ENCODE results near the gene BTAF1.
"Not testable (repeated sequence)": the region's sequence is repeated elsewhere in the genome, so short reads cannot be mapped to it uniquely, and the experiment has no call there.

Gene BTAF1

DNA sequence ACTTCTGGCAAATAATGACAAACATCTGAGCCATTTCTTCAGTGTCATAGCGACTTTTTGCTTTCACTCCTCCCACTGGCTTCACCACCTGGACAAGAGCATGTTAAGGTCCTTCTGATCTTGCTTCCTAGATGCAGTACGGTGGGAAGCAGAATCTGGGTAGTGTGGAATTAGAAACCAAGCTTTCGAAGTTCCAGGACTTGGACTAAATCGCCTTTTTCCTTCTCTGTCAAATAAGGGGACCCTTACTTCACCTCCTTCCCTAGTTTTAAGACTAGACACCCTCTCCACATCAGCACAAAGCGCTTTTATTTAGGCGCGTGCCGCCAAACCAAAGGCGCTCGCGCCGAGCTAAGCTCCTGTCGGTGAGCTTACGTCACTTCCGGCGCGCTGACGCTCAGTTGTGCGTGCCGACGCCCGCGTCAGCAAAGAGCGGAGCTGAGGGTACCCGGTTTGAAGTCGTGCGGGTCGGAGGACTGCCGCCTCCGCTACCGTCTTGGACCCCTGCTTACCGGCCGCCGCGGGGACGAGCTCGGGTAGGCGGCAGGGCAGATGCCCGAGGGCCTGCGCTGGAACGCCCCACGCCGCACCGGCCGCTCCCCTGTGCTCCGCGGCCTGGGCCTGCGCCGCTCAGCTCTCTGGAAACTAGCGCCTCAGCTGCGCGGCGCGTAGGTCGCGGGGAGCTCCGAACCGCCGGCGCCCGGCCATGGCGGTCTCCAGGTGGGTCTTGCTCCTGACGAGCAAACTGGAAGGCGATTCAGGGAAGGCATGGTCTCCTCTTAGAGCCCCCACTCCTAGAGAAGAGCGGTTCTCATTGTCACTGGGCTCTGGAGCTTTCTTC is at the start of gene BTAF1:
TSS of gene BTAF1 (plus strand) at position 400 of the 841 bp plus-strand sequence. CDS start at position 707, 307 bp downstream.
- peak; percentile 79 for DNase-seq (ENCODE audit: low read depth)

DNA sequence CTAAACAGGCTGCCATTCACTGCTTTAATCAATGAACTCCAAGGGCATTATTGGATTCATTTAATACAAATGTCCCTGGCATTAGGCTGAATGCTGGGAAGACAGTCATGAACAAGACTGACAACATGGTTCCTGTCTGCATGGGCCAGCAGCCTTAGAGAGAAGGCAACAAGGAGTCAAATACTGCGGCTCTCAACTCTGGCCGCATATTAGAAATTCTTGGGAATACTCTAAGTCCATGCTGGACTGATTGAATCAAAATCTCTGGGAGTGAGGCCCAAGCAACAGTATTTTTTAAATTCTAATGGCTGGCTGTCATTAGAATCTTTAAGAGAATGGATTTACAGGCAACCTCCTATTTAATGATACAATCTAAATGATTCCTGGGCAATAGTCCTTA is 48.4 kb upstream of the BTAF1 start:
- DNase-seq (ENCODE audit: low read depth) = no peak

DNA sequence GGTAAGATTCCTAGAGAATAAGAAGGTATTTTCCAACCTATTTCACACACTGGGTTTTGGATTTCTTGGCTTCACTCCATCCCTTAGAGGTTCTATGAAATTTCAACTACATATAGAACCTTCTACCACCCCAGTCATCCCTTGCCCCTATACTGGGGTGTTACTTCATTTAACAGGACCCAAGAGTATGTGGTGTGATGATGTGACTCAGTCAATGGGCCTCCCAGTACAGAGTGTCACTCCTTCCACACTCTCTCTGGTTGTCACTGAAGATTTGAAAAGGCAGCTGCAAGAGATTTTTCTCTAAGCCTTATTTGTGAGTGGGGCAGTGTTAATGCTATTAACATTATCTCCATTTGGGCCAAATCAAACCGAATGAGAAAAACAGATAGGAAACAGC is 47.8 kb upstream of the BTAF1 start:
- no peak for DNase-seq (ENCODE audit: low read depth)

DNA sequence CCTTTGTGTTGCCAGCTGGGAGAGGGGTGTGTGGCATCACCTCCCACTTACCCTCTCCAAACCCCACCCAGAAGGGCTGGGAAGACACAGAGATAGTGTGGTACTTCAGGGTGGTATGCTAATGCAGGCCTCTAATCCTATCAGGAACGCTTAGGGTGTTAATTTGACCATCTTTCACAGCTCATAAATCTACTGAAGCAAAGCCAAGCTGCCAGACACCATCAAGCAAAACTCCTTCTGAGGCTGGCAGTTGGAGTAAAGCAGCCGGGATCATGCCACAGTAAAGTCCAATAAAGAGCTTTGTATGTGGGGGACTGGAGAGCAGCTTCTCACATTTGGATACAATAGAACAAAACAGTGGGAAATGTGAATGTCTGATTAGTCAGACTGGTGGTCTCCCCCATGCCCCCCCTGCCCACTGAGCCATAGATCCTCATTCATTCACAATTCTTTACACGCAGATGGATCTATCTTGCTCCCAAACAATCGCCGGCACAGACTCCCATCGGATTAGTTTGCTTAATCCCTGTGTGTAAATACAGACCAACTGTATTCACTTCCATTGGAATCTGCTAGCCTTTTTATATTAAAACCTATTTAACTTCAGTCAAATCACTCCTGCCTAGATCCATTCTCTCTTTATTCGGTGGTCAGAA is 43.9 kb upstream of the BTAF1 start:
- DNase-seq (ENCODE audit: low read depth) = no peak

DNA sequence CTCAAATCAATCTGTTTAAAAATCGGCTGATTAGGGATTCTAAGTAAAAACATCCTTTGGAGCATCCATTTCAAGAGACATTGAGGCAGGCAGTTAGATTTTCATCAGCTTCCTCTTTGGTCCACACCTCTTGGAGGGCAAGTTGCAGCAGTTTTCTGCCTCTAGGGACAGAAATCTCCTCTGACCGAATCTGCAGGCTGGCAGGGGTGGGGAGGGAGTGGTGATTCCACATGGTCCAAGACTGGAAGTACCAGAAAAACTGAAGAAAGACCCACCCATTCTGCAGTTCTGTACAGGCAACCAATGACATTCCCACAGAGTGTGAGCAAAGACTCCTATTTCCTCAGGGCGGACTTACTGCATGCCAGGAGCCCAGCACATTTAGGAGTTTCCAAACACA is 43.3 kb upstream of the BTAF1 start:
- DNase-seq (ENCODE audit: low read depth) = no peak

DNA sequence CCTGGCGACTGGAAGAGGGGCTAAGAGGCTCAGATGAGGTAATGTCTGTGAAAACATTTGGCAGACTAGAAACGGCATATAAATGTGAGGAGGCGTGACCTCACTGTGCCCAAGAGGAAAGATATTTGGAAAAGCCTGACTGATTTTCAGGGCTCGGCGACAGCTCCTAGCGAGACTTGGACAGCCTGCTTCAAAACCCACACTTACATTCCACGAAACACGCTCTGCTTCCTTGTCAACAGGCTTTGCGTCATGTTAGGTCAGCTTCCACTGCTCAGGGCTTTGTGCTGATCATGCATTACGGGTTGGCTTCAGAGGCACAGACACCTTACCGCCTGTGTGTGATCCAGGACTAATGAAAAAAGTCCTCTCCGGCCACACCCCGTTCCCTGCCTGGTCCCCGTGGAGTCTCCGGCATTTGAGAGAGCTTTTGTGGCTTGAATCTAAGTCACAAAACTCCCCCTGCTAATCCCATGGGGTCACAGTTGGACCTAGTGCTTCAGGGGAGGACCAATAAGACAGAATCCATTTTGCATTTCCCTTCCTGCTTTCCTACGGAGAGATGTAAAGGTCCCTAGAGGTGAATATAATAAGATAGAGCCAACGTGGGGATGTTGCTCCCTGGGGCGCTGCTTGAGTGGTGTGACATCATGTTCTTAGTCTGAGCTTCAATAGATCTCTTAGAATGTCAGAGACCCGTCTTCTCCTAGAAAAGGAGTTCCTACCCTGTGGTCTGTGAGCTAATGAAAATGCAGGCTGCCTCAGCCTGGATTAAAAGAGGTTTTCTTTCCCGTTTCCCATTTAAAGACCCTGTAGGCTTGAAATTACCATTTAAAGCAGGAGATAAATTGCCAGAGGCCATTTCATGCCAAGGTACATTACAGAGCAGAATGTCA is 39.8 kb upstream of the BTAF1 start:
- DNase-seq (ENCODE audit: low read depth) = no peak

DNA sequence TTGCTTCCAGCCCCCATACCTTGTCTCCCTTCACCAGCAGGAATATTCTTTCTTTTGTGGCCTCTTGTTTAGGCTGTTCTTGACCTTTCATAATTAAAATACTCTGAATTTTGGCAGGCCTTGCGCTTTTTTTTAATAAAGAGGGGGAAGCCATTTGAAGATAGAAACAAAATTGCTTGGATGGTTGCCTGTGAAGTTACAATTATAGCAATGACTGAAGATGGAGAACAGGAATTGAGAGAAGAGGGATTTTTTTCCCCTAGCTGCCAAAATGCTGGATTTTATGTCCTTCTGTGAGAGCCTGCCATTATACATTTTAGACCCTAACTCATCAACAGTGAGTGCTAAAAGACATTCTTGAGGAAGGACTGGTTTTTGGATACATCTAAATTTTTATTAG is 39.0 kb upstream of the BTAF1 start:
- DNase-seq (ENCODE audit: low read depth) = no peak

DNA sequence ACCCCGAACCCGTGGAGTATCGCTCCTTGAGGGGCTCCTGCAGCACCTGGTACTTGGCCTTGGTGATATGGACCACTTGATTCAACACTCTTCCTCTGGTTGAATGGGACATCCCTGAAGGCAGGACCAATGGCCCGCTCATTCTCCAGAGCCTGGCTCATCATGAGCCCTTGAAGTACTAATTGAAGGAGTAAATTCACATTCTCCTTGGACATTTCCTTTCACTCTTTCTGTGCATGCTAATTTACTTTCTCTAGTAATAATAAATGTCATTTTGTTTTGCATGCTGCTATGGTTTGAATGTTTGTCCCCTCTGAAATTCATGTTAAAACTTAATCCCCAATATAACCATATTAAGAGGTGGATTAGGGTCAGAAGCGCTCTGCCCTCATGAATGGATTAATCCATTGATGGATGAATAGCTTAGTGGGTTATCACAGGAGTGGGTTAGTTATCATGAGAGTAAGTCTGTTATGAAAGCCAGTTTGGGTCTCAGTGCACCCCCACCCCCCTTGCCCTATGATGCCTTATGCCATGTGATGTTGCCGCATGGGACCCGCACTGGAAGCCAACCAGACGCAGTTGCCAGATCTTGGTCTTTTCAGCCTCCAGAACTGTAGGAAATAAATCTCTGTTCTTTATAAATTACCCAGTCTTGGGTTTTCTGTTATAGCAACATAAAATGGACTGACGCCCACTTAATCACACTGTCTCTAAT is 38.0 kb upstream of the BTAF1 start:
- no peak for DNase-seq (ENCODE audit: low read depth)

DNA sequence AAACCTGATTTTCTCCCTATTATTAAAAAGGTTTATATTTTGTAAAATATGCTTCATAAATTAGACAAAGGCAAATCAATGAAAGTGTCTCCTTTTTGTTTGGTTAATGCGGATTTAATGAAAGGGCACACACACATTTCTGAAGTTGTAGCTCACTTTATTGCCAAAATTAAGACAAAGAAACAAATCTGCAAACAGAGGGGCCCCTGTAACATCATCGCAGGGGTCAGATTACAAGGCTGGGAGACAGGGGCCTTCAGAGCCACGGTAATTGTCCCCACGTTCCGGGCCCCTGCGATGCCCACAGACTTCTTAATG is 36.7 kb upstream of the BTAF1 start:
- DNase-seq (ENCODE audit: low read depth) = no peak

DNA sequence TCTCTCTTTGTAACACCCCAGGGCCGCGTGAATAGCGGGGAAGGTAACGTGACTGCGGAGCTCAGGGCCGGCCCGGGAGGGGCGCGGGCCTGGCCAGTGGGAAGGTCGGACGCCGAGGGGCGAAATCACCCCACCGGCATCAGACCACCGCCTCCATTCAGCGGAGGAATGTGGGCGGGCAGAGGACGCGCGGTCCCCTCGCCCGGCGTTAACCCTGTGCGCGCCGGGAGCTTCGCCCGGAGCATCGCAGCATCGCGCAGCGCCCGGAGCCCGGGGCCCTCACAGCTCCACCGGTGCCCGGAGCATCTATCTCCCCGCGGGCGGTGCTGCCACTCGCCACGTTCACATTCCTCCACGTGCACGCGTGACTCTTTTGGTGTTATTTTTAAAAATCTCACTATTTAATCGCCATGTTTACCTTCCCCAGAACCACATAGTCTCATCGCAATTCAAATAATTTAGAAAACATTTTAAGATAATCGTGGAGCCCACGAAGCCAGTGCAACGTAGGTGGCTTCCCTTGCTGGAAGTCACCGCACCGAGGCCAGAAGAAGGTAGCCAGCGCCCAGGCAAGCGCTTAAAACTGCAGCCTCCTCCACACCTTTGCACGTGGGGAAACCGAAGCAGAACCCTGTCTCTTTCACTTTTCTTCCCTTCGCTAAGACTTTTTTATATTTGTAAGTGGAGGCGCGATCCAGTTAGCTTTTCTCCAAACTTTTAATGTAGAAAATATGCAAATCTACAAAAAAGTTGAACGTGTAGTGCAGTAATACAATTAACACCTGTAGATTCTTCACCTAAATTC is 36.1 kb upstream of the BTAF1 start:
- DNase-seq (ENCODE audit: low read depth) = peak; percentile 6

DNA sequence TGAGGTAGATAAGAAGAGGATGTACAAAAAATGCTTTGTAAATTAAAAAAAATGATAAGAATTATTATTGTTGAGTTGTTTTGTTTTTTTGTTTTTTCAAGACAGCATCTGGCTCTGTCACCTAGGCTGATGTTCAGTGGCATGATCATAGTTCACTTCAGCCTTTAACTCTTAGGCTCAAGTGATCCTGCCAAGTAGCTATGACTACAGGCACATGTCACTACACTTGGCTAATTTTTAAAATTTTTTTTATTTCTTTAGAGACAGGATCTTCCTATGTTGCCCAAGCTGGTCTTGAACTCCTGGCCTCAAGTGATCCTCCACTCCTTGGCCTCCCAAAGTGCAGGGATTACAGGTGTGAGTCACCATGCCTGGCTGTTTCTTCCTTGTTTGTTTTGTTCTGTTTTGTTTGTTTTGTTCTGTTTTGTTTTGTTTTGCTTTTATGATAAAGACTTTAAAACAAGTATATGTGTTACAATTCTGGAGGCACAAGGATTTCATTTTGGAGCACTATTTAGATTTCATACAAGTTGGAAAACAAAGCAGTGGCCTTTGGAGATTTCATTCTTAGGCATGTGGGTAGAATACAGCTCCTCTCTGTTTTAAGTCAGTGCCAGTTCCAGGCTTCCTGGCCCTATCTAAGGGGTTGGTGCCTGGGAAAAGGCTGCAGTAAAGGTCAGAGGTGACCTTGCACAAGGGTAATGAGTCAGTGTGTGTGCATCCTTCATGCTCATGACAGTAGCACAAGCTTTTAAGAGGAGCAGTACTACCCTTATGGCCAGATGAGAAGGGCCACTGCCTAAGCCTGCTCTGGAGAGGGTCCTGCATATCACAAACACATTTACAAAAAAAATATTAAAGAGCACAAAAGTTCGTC is 32.2 kb upstream of the BTAF1 start:
- DNase-seq (ENCODE audit: low read depth) = no peak

DNA sequence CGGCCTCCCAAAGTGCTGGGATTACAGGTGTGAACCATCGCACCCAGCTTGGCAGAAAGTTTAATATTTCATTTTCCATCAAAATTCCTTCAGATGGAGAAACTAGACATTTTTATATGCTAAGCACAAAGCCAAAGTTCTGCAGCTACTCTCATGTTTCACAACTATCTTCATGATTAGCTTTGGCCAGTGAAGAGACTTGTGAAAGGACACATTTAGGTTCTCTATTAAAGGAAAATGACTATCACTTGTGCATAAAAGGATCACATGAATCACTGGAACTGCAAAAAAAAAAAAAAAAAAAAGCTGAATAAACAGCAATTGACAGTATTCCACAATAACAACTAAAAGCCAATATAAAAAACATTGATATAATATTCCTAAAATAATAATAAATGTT is 30.5 kb upstream of the BTAF1 start:
- no peak for DNase-seq (ENCODE audit: low read depth)

DNA sequence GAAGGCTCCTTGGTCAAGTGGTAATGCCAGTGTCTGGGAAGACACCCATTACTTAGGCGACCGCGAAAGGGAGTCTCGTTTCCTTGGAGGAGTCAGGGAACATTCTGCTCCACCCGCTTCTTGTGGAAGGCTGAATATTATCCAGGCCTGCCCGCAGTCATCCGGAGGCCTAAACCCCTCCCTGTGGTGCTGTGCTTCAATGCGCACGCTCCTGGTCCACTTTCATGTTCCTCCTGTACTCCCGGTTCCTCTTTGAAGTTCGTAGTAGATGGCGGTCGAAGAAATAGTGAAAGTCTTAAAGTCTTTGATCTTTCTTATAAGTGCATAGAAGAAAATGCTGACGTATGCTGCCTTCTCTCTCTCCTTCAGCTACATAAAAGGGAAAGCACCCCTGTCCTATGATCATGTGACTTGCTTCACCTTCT is 29.3 kb upstream of the BTAF1 start:
- DNase-seq (ENCODE audit: low read depth) = not testable (repeated sequence)

DNA sequence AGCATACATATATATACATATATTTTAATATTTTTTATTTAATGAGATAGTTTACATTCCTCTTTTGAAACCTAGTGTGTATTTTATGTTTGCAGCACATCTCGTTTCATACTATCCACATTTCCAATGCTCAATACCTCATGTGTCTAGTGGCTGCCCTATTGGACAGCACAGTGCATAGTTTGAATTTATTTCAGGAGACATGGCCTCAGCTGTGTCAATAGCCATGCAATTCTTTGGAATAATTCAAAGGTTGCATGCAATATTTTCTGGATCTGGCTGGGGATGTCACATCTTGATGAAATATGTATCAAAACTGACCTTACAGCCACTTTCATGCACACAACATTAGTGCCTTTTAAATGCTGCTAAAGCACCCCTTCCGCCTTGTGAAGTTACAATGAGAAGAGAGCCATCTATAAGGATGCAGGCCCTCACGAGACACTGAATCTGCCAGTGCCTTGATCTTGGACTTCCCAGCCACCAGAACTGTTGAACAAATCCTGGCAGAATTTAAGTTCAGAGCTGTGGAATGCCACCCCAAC is 27.3 kb upstream of the BTAF1 start:
- no peak for DNase-seq (ENCODE audit: low read depth)

DNA sequence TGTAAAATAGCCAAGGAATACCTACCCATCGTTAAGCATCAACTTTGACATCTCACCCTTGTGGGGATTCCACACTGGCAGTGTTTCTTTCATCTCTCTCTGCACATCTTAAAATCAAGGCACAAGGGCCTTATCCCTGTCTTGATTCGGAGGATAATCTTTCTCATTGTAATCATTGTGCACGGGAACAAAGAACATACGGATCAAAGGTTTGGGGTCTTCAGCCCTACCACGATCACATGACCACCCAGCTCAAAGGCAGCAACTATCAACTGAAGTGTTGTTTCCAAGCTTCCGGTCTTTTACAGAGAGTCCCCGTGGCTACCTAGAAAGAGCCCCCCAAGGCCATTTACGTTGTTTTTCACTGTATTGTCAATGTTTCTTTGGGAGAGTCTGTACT is 26.1 kb upstream of the BTAF1 start:
- DNase-seq (ENCODE audit: low read depth) = no peak

DNA sequence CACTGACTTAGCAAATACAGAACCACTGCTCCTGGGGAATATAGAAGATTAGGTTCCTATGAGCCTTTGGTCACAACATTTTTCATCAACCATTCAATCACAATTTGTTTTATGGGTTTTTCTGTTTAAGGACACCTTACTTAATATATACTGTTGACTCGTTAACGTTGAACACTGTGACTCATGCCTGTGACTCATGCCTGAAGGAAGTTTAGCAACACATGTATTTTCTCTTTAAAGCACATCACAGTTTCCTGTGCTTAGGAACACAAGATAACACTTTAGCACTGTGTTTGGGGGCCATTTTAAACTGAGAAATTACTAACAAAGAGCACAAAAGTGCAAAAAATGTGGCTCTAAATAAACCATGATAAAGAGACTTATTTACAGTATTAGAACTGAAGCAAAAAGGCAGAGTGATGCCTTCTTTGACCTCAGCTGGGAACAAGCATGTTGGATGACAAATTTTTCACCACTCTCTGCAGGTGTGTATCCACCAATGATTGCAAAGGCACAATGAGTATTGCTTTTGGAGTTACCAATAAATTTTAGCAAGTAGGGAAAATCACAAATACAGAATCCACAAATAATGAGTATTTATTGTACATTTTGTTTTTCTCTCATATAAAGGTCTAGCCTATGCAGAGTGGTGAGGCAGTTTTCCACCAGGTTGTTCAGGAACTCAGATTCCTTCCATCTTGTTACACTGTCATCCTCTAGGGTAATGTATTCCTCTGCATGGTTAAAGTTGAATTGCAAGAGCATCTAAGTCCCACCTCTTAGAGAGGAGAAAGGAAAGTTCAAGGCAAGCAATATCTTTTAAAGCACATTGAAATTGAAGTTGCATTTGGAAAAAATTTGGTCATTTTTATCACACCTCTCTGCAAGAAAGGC is 21.5 kb upstream of the BTAF1 start:
- DNase-seq (ENCODE audit: low read depth) = no peak

DNA sequence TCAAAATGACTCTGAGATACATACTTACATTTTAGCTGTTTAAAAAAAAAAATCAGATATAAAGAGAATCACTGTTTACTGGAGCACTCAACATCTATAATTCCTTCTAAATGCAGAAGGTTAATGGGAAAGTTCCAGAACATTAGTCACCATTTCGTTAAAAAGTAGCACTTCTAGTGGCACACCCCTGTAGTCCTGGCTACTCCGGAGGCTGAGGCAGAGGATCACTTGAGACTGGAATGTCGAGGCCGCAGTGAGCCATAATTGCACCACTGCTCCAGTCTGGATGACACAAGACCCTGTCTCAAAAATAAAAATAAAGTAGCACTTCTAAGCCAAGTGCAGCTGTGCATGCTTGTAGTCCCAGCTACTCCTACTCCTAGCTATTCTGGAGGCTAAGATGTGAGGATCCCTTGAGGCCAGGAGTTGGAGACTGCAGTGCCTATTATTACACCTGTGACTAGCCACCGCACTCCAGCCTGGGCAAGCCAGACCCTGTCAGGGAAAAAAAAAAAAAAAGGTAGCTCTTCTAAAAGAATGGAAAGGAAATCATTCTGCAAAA is 16.5 kb upstream of the BTAF1 start:
- DNase-seq (ENCODE audit: low read depth) = no peak

DNA sequence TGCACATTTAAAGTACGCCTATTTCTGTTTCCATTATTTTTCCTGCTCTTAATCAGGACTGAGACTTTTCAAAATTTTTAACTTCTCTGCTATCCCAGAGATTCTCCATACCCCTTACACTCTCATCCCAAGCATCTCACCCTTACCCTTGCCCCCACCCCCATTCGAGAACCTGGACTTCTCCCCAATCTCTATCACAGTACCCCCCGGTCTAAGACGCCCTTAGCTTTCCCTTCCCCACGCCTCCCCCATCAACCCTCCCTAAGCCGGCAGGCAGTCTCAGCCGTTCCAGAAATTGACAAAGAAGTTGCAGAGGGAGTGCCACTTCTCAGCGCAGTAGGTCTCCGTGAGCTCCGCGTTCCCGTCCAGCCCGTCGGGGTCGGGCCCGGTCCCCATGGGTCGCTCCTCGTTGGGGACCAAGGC is 15.6 kb upstream of the BTAF1 start:
- no peak for DNase-seq (ENCODE audit: low read depth)
